ENCODE results near the gene TSNAXIP1.

DNA sequence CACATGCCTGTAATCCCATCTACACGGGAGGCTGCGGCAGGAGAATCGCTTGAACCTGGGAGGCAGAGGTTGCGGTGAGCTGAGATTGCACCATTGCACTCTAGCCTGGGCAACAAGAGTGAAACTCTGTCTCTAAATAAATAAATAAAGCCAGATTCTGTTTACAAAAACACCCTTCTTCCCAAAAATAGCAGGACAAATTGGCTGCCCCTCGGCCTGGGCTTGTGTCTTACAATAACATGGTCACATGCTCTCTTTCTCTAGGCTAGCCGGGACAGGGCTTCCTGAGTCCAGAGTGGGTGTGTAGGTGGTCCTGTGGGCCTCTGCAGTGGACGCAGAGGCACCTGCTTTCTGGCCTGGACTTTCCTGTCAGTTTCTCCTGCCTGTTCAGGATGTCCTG lies 63.0 kb downstream of the TSNAXIP1 start:
- no peak for TF ChIP-seq CTCF (optimal IDR thresholded peaks at IDR 0.05 in 1 of 3, IDR thresholded peaks at IDR 0.05 in 1 of 3, conservative IDR thresholded peaks at IDR 0.05 in 1 of 3; ENCODE audit: extremely low read depth in 1 of 3, insufficient read depth in 2 of 3, low read length in 3 of 3)
- no peak for TF ChIP-seq EZH2 (IDR thresholded peaks at IDR 0.05; ENCODE audit: low read length)
